PFSK-1 (cell line): ENCODE data around the gene SP1.

Experiments used
- FOXP2 ChIP-seq: optimal IDR thresholded peaks from 2 replicates; pipeline ENCODE3; 2011; ENCODE audit warnings: borderline replicate concordance, control low read depth, inconsistent platforms; ENCODE audit not compliant: insufficient read depth; ENCODE audit errors: extremely low read length, extremely low read depth
- POLR2AphosphoS5 ChIP-seq: IDR thresholded peaks from 2 replicates; pipeline ENCODE4 v1.6.1; 2012; ENCODE audit warnings: low read depth, mild to moderate bottlenecking, control low read depth, low read length, moderate library complexity
- REST ChIP-seq, 2 experiments: IDR thresholded peaks; 2 replicates each; pipeline versions ENCODE4 v1.6.1 to v1.8.0; 2011 to 2012; ENCODE audit warnings: low read depth in 2 of 2, low read length in 2 of 2, control low read depth in 1 of 2, inconsistent platforms in 1 of 2, mild to moderate bottlenecking in 1 of 2, moderate library complexity in 1 of 2; ENCODE audit not compliant: insufficient read depth in 1 of 2
- SIN3A ChIP-seq: IDR thresholded peaks from 2 replicates; pipeline ENCODE4 v1.6.1; 2012; ENCODE audit warnings: mild to moderate bottlenecking, low read length, moderate library complexity, borderline replicate concordance; ENCODE audit not compliant: insufficient read depth
- TAF1 ChIP-seq: IDR thresholded peaks from 2 replicates; pipeline ENCODE4 v1.6.1; 2012; ENCODE audit warnings: low read length, control low read depth, borderline replicate concordance; ENCODE audit not compliant: insufficient read depth

The SP1 gene

GRCh38 chr12:53461591-53461990 lies 81.6 kb downstream of the SP1 start:
- TF ChIP-seq FOXP2 (no peak), TAF1 (no peak), POLR2AphosphoS5 (no peak), SIN3A (no peak), REST (IDR thresholded peaks at IDR 0.05; ENCODE audit: insufficient read depth in 1 of 2, low read depth in 2 of 2, low read length in 2 of 2) (no peak)

- TF ChIP-seq POLR2AphosphoS5 (no peak), TAF1 (no peak), FOXP2 (no peak), SIN3A (no peak), REST (IDR thresholded peaks at IDR 0.05; ENCODE audit: insufficient read depth in 1 of 2, low read depth in 2 of 2, low read length in 2 of 2) (no peak)
These were observed 83.0 kb downstream of the SP1 start for GRCh38 chr12:53462935-53463334.

- TF ChIP-seq TAF1 = no peak
- TF ChIP-seq SIN3A = no peak
- TF ChIP-seq POLR2AphosphoS5 = peak; percentile 3; the same call in 1 of the 2 replicates
- no peak for TF ChIP-seq REST (IDR thresholded peaks at IDR 0.05; ENCODE audit: insufficient read depth in 1 of 2, low read depth in 2 of 2, low read length in 2 of 2)
- TF ChIP-seq FOXP2 = no peak
These were observed 84.0 kb downstream of the SP1 start for GRCh38 chr12:53463802-53464560.

GRCh38 chr12:53464685-53465418 lies 84.9 kb downstream of the SP1 start:
- TF ChIP-seq REST (IDR thresholded peaks at IDR 0.05; ENCODE audit: insufficient read depth in 1 of 2, low read depth in 2 of 2, low read length in 2 of 2) = no peak
- TF ChIP-seq FOXP2 = no peak
- TF ChIP-seq SIN3A = no peak
- TF ChIP-seq POLR2AphosphoS5 = 0 out of 2 replicates have a peak, but pooled peaks have one; percentile 18
- TF ChIP-seq TAF1 = no peak
